Activated CD4-positive, alpha-beta T cell treated with anti-CD3 and anti-CD28 coated beads for 48 hours (primary cell): ENCODE data around the gene ATM.
"Not testable (repeated sequence)": the region's sequence is repeated elsewhere in the genome, so short reads cannot be mapped to it uniquely, and the experiment has no call there.

Experiments used
- DNase-seq: peaks from one replicate; pipeline ENCODE4 v3.0.0-alpha.2; 2020

Gene ATM

GRCh38 chr11:108223348-108224149, 682 bp downstream of the ATM start:
- DNase-seq, result peak; percentile 42

- DNase-seq, result no peak
These were observed 1.5 kb downstream of the ATM start for GRCh38 chr11:108224366-108224765.

GRCh38 chr11:108224911-108225786, 2.3 kb downstream of the ATM start:
- DNase-seq, result peak; percentile 58

GRCh38 chr11:108226036-108226435, 3.2 kb downstream of the ATM start:
- no peak for DNase-seq

- no peak for DNase-seq
These were observed 5.4 kb downstream of the ATM start for GRCh38 chr11:108228251-108228650.

GRCh38 chr11:108233277-108233945, 10.5 kb downstream of the ATM start:
- no peak for DNase-seq

GRCh38 chr11:108235192-108235591, 12.3 kb downstream of the ATM start:
- DNase-seq, result no peak

GRCh38 chr11:108235633-108236032, 12.8 kb downstream of the ATM start:
- DNase-seq, result no peak

GRCh38 chr11:108237058-108237481, 14.2 kb downstream of the ATM start:
- no peak for DNase-seq

GRCh38 chr11:108239076-108239475, 16.2 kb downstream of the ATM start:
- no peak for DNase-seq

- DNase-seq, result peak; percentile 60
These were observed 18.6 kb downstream of the ATM start for GRCh38 chr11:108241330-108242037.

- no peak for DNase-seq
These were observed 19.6 kb downstream of the ATM start for GRCh38 chr11:108242422-108242821.

- DNase-seq, result no peak
These were observed 23.4 kb downstream of the ATM start for GRCh38 chr11:108246308-108246707.

GRCh38 chr11:108246885-108247284, 24.0 kb downstream of the ATM start:
- no peak for DNase-seq

GRCh38 chr11:108253176-108253575, 30.3 kb downstream of the ATM start:
- DNase-seq, result no peak

- DNase-seq, result no peak
These were observed 46.7 kb downstream of the ATM start for GRCh38 chr11:108269583-108269982.

- not testable (repeated sequence) for DNase-seq
These were observed 54.2 kb downstream of the ATM start for GRCh38 chr11:108276985-108277616.

GRCh38 chr11:108278546-108278945, 55.7 kb downstream of the ATM start:
- DNase-seq, result no peak

GRCh38 chr11:108278954-108279353, 56.1 kb downstream of the ATM start:
- no peak for DNase-seq

- DNase-seq, result no peak
These were observed 63.5 kb downstream of the ATM start for GRCh38 chr11:108286370-108286769.

GRCh38 chr11:108286956-108287355, 64.1 kb downstream of the ATM start:
- DNase-seq, result no peak

GRCh38 chr11:108289066-108289465, 66.2 kb downstream of the ATM start:
- not testable (repeated sequence) for DNase-seq
